ENCODE results near the gene CHRNA7.
"Not testable (repeated sequence)": the region's sequence is repeated elsewhere in the genome, so short reads cannot be mapped to it uniquely, and the experiment has no call there.

CHRNA7 gene

GRCh38 chr15:32209081-32209480 lies 178.8 kb downstream of the CHRNA7 start:
- not testable (repeated sequence) for DNase-seq

DNA sequence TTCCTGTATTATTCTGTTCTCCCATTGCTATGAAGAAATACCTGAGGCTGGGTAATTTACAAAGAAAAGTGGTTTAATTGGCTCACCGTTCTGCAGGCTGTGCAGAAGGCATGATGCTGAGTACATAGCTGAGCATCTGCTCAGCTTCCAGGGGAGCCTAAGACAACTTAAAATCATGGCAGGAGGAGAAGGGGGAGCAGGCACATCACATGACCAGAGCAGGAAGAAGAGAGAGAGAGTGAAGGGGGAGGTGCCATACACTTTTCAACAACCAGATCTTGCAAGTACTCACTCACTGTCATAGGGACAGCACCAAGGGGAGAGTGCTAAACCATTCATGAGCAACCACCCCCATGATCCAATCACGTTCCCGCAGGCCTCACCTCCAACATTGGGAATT lies 188.4 kb downstream of the CHRNA7 start:
- no peak for DNase-seq
